Measurements from ENCODE around the gene PEMT. TPM values are rescaled to one million over a fixed set of nuclear protein-coding genes. Genes with fewer than 3 reads are reported as not detected.
A peak's percentile ranks its signal among the peaks of the same experiment; 100 is the strongest.

Gene PEMT
- total and polyA plus RNA-seq, 2 donors from 2014 or later: 36.8 to 52.1 TPM

- no peaks in the 10 kb centered on the region for H3K36me3 ChIP-seq (ENCODE audit: control insufficient read depth in 2 of 3, insufficient read depth in 3 of 3, low read length in 3 of 3)
- peaks cover 0 to 5% (median 2%) of the 10 kb centered on the region in 3 donors for H3K4me1 ChIP-seq (ENCODE audit: control insufficient read depth in 2 of 3, insufficient read depth in 2 of 3, low read depth in 1 of 3, low read length in 3 of 3)
- peak in 1 of 5 donors; percentile 55 for DNase-seq
- H3K27ac ChIP-seq (ENCODE audit: low read depth in 2 of 2, low read length in 2 of 2): no peak overlapping the region
- TF ChIP-seq, protein P1, sequence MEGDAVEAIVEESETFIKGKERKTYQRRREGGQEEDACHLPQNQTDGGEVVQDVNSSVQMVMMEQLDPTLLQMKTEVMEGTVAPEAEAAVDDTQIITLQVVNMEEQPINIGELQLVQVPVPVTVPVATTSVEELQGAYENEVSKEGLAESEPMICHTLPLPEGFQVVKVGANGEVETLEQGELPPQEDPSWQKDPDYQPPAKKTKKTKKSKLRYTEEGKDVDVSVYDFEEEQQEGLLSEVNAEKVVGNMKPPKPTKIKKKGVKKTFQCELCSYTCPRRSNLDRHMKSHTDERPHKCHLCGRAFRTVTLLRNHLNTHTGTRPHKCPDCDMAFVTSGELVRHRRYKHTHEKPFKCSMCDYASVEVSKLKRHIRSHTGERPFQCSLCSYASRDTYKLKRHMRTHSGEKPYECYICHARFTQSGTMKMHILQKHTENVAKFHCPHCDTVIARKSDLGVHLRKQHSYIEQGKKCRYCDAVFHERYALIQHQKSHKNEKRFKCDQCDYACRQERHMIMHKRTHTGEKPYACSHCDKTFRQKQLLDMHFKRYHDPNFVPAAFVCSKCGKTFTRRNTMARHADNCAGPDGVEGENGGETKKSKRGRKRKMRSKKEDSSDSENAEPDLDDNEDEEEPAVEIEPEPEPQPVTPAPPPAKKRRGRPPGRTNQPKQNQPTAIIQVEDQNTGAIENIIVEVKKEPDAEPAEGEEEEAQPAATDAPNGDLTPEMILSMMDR (IDR thresholded peaks at IDR 0.05; ENCODE audit: borderline replicate concordance, extremely low read depth, insufficient read depth): no peak
- no peak overlapping the region for H3K9ac ChIP-seq (ENCODE audit: low read length in 3 of 3)
- H3K27me3 ChIP-seq (ENCODE audit: control insufficient read depth, insufficient read depth, low read length): no peaks in the 10 kb centered on the region
- FAIRE-seq: no peak
- no peaks in the 10 kb centered on the region for H3K9me3 ChIP-seq (ENCODE audit: control insufficient read depth in 2 of 3, insufficient read depth in 1 of 3, low read length in 3 of 3)
- no peak overlapping the region for H3K4me3 ChIP-seq (ENCODE audit: low read length in 3 of 3)
- intact Hi-C loops (cut with DNase I): no loop called here
Observed at GRCh38 chr17:17553217-17554195, 38.0 kb downstream of the PEMT start.

GRCh38 chr17:17552351-17553216, 38.9 kb downstream of the PEMT start:
- no peak for FAIRE-seq
- Histone ChIP-seq H3K9ac (ENCODE audit: low read length in 3 of 3) (no peak overlapping the region), H3K36me3 (ENCODE audit: control insufficient read depth in 2 of 3, insufficient read depth in 3 of 3, low read length in 3 of 3) (no peaks in the 10 kb centered on the region), H3K27me3 (ENCODE audit: control insufficient read depth, insufficient read depth, low read length) (no peaks in the 10 kb centered on the region), H3K4me1 (ENCODE audit: control insufficient read depth in 2 of 3, insufficient read depth in 2 of 3, low read depth in 1 of 3, low read length in 3 of 3) (peaks cover 0 to 5% (median 0%) of the 10 kb centered on the region in 3 donors), H3K4me3 (ENCODE audit: low read length in 3 of 3) (no peak overlapping the region), H3K9me3 (ENCODE audit: control insufficient read depth in 2 of 3, insufficient read depth in 1 of 3, low read length in 3 of 3) (no peaks in the 10 kb centered on the region), H3K27ac (ENCODE audit: low read depth in 2 of 2, low read length in 2 of 2) (no peak overlapping the region)
- DNase-seq: peak in 1 of 5 donors; percentile 65
- TF ChIP-seq, protein P1 (IDR thresholded peaks at IDR 0.05; ENCODE audit: borderline replicate concordance, extremely low read depth, insufficient read depth): no peak
- intact Hi-C loops (cut with DNase I): no loop called here

DNA sequence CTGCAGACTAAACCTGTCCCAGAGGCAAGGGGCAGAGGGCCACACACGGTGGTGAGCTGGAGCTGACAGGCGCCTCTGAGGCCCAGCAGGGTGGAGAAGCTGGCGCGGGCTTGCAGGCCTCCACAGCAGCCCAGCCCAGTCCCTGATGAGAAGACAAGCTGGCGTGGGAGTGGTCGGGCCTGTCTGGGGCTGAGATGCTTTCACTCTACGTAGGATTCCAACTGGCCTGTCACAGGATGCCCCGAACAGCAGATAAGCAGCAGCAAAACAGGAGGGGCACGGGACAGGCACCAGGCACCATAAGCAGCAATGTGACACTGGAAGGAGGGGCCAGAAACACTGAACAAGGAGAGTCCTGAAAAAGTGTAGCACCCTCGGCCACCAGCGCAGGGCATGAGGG, 40.1 kb downstream of the PEMT start:
- Histone ChIP-seq H3K4me3 (ENCODE audit: low read length in 3 of 3) (no peak overlapping the region), H3K27me3 (ENCODE audit: control insufficient read depth, insufficient read depth, low read length) (no peaks in the 10 kb centered on the region), H3K4me1 (ENCODE audit: control insufficient read depth in 2 of 3, insufficient read depth in 2 of 3, low read depth in 1 of 3, low read length in 3 of 3) (peaks cover 0 to 8% (median 5%) of the 10 kb centered on the region in 3 donors), H3K27ac (ENCODE audit: low read depth in 2 of 2, low read length in 2 of 2) (no peak overlapping the region), H3K9ac (ENCODE audit: low read length in 3 of 3) (no peak overlapping the region), H3K36me3 (ENCODE audit: control insufficient read depth in 2 of 3, insufficient read depth in 3 of 3, low read length in 3 of 3) (no peaks in the 10 kb centered on the region), H3K9me3 (ENCODE audit: control insufficient read depth in 2 of 3, insufficient read depth in 1 of 3, low read length in 3 of 3) (no peaks in the 10 kb centered on the region)
- FAIRE-seq (no peak), DNase-seq (peak; percentile 65 to 96 (median 94))
- TF ChIP-seq, protein P1 (IDR thresholded peaks at IDR 0.05; ENCODE audit: borderline replicate concordance, extremely low read depth, insufficient read depth): no peak
- intact Hi-C loops (cut with DNase I): no loop called here

Measured in kidney (tissue), 14 donors.